Hematopoietic multipotent progenitor cell treated with erythropoietin and hydrocortisone succinate and interleukin-3 and kit ligand, for 4 days (in vitro differentiated cells): ENCODE data around the gene MRGPRX4.

Experiments
- DNase-seq: peaks from one replicate; pipeline ENCODE4 v3.0.0-alpha.2; 2015

Gene MRGPRX4

GRCh38 chr11:18221274-18221876, 48.7 kb downstream of the MRGPRX4 start:
- no peak for DNase-seq

GRCh38 chr11:18222814-18223421, 50.3 kb downstream of the MRGPRX4 start:
- no peak for DNase-seq
